HFF-Myc (cell line): ENCODE results near the gene TSPAN3.

ENCODE experiments used
- DNase-seq: peaks from one replicate; pipeline ENCODE4 v3.0.0-alpha.2; 2011; ENCODE audit warnings: low read depth; ENCODE audit errors: extremely low read depth
- H3K4me3 ChIP-seq: replicated peaks from 2 replicates; pipeline ENCODE4 v1.5.1; 2011; ENCODE audit warnings: low read depth, mild to moderate bottlenecking, control low read depth, low read length
- TF ChIP-seq, protein P1 (sequence below): IDR thresholded peaks from 2 replicates; pipeline ENCODE4 v1.5.1; 2012; ENCODE audit warnings: mild to moderate bottlenecking, low read depth, low read length, control low read depth; ENCODE audit errors: missing control alignments

The TSPAN3 gene

DNA sequence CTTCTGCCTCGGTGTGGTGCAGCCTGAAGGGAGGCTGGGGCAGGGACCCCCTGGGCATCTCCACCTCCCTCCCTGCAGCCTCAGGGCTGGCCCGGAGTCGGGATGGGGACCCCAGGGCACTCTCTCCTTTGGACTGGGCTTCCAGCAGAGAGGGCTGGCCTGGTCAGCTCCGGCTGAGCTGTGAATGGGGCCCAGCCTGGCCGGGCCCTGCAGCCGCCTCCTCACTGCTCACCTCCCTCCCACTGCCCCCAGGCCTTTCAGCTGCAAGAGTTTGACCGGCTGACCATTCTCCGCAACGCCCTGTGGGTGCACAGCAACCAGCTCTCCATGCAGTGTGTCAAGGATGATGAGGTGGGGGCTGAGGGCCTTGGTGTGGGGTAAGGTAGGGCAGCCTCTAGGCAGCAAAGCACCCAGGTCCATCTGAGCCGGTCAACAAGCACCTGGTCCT lies 40.0 kb downstream of the TSPAN3 start:
- TF ChIP-seq, protein P1, sequence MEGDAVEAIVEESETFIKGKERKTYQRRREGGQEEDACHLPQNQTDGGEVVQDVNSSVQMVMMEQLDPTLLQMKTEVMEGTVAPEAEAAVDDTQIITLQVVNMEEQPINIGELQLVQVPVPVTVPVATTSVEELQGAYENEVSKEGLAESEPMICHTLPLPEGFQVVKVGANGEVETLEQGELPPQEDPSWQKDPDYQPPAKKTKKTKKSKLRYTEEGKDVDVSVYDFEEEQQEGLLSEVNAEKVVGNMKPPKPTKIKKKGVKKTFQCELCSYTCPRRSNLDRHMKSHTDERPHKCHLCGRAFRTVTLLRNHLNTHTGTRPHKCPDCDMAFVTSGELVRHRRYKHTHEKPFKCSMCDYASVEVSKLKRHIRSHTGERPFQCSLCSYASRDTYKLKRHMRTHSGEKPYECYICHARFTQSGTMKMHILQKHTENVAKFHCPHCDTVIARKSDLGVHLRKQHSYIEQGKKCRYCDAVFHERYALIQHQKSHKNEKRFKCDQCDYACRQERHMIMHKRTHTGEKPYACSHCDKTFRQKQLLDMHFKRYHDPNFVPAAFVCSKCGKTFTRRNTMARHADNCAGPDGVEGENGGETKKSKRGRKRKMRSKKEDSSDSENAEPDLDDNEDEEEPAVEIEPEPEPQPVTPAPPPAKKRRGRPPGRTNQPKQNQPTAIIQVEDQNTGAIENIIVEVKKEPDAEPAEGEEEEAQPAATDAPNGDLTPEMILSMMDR: no peak
- no peak for DNase-seq

DNA sequence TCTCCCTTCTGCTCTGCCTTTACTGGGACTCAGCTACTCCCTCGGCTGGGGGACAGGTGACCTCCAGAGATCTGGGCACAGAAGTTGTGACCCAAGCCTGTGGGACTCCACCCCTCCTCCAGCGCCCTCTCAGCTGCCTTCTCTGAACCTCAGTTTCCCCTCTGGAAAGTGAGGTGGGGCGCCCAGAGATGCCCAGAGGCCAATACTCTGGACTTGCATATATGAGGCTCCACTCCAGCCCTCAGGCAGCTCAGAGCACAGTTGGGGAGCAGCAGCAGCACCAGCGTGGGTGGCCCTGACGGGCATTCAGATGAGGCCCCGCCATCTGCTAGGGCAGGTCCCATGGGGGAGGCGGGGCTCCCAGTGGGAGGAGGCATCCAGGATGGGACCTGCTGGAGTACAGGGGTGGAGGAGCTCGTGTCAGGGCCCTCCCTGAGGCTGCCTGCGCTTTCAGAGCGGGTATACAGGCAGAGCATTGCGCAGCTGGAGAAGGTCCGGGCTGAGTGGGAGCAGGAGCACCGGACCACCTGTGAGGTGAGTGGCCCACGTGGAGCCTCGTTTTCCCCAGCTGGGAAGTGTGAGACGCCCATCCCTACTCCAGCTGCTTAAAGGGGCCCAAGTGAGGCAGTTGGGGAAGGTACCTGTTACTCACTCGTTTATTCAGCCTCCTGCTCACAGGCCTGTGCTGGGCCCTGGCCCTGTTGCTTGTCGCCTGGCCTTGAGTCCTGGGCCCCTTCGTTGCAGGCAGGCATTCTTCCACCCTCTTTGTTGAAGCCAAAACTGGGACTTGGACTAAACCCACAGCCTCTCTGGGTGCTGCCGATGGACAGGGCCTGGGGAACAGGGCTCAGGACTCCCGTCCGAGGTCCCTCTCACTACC lies 40.6 kb downstream of the TSPAN3 start:
- DNase-seq: no peak
- no peak overlapping the region for H3K4me3 ChIP-seq
- TF ChIP-seq, protein P1: no peak

More for the DNA sequence above, 40.0 kb downstream of the TSPAN3 start:
- H3K4me3 ChIP-seq: no peak overlapping the region

DNA sequence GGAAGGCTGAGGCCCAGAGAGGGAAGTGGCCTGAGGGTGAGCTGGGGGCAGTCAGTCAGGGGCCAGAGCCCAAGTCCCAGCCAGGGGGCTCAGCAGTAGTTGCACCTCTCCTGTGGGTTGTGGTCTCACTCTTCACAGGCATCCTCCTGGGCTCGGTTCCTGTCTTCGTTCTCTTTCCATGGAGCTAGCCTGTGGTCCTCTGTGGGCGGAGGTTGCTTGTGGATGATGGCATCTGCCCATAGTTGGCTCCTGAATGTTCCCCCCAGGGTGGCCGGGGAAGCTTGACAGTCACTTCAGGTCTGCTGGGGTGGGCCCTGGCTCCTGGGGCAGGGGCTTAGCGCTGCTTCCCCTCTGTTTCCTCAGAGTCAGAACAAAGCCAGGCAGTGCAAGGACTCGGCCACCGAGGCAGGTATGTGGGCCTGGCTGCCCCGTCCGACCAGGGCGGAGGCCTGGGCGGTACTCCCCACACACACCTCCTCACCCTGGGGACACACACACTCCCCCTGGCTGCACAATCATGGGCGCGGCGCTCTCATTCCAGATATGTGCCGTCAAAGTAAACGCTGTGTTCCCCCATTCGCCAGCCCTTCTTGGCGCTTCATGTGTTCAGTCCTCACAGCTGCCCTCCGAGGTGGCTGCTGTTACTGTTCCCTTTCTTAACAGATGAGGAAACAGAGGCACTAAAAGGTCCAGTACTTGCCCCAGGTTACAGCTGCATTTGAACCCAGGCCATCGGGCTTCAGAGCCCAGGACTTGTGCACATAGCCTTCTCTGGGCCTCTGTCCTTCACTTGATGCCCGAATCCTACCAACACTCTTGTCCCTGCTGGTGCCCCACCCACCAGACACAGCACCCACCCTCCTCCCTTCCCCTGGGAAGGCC lies 41.5 kb downstream of the TSPAN3 start:
- no peak overlapping the region for H3K4me3 ChIP-seq
- TF ChIP-seq, protein P1: no peak
- DNase-seq: no peak

DNA sequence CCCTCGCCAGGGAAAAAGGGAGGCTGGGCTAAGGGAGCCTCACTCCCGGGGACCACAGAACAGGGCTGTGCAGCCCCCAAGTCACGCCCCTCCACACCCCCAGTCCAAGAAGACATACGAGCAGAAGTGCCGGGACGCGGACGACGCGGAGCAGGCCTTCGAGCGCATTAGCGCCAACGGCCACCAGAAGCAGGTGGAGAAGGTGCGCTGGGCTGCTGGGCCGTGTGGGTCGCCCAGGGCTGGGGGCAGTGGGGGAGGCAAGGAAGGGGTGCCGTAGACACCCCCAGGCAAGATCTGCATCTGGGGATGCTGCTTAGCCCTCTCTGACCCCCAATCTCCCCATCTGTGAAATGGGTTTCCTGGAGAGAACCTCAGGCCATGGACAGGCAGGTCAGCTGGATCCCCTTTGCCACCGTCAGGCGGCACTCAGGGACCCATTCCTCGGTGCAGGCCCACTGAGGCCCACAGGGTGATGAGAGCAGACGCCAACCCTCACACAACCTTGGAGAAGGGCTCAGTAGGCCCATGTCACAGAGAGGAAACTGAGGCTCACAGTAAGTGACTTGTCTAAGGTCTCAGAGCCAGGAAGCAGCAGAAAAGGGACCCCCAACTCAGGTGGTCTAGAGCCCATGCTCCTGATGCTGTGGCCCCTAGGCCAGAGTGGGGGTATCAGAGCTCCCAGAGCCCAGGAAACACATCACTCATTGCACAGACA lies 42.3 kb downstream of the TSPAN3 start:
- DNase-seq: no peak
- no peak overlapping the region for H3K4me3 ChIP-seq
- TF ChIP-seq, protein P1: no peak

DNA sequence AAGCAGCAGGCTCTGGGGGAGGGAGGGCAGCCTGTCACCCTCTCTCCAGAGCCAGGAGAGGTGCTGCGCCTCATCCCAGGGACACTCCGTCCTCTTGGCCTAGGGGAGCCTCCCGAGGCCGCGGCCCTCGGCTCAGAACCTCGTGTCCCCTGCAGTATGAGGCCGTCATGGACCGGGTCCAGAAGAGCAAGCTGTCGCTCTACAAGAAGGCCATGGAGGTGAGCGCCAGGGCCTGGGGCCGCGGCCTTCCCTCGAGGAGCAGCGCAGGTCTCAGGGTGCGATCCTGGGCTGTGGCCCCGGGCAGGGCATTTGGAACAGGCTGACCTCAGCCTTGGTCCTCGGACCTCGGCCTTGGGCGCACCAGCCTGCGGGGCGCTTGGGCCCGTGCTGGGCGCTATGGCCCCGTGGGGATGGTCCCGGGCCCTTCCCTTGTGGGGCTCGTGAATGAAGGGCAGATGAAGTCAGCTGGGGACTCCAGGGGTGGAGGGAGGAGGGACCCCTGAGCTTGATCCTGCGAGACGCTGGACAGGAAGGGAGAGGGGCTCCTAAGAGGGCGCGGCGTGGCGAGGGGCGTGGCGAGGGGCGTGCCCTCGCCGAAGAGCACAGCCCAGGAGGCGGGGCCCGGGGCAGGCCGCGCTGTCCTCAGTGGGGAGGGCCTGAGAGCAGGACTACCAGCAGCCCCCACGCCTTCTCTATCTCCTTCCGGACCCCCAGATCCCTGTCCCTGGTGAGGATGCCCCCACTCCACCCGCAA lies 43.0 kb downstream of the TSPAN3 start:
- no peak for DNase-seq
- TF ChIP-seq, protein P1: no peak
- no peak overlapping the region for H3K4me3 ChIP-seq
